Stimulated activated CD8-positive, alpha-beta memory T cell treated with anti-CD3 and anti-CD28 coated beads, Interleukin-12 subunit alpha, Interleukin-12 subunit beta, amount 100 ng/mL, for 1 hour (primary cell): Measurements from ENCODE around the gene CSNK2A2.
A peak's percentile ranks its signal among the peaks of the same experiment; 100 is the strongest.

ENCODE experiments used
- DNase-seq: peaks from one replicate; pipeline ENCODE4 v3.0.0-alpha.2; 2020; ENCODE audit warnings: low read depth

The CSNK2A2 gene

GRCh38 chr16:58138852-58139251, 59.1 kb downstream of the CSNK2A2 start:
- DNase-seq = no peak

- DNase-seq = no peak
Measured at GRCh38 chr16:58137581-58137980, 60.3 kb downstream of the CSNK2A2 start.

- peak; percentile 94 for DNase-seq
Measured at GRCh38 chr16:58129097-58129936, 68.6 kb downstream of the CSNK2A2 start, which contains the start of gene CFAP20. Gene CFAP20 (minus strand): TSS chr16:58129381. CDS start chr16:58129115, 266 bp downstream.

DNA sequence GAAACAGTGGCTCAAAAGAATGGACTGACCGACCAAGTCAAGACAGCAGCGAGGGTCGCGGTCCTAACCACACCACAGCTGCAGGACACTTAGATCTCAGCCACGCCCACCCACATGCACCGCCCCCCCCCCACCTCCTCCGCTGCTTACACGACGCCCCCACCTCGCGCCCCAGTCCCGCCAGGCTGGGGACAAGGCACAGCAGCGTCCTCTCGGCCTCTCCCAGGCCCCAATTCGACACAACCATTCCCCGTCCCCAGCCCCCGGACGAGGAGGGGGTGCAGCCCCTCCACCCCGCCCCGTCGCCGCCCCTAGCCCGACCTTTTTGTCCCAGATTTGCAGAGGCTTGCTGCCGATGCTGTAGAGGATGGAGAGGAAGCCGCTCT, 69.2 kb downstream of the CSNK2A2 start:
- no peak for DNase-seq

GRCh38 chr16:58128181-58128631, 69.7 kb downstream of the CSNK2A2 start:
- no peak for DNase-seq

DNA sequence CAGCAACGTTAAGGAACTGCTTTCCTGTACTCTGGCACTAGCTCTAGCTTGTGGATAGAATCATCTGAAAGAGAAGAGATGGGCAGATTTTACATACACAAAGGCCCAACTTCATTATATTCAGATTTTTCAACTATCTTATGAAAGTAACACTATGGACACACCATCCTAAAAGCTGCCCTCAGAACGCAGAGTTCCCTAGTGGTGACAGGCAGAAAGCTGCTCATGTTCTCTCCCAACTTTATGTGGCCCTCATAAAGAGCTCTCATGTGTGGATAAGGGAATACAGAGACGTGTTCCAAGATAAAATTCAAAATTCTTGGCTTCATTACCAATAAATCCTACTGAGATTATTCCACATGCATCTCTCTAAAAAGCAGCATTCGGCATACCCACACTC, 70.3 kb downstream of the CSNK2A2 start:
- no peak for DNase-seq

- no peak for DNase-seq
Measured at GRCh38 chr16:58127033-58127556, 70.8 kb downstream of the CSNK2A2 start.

DNA sequence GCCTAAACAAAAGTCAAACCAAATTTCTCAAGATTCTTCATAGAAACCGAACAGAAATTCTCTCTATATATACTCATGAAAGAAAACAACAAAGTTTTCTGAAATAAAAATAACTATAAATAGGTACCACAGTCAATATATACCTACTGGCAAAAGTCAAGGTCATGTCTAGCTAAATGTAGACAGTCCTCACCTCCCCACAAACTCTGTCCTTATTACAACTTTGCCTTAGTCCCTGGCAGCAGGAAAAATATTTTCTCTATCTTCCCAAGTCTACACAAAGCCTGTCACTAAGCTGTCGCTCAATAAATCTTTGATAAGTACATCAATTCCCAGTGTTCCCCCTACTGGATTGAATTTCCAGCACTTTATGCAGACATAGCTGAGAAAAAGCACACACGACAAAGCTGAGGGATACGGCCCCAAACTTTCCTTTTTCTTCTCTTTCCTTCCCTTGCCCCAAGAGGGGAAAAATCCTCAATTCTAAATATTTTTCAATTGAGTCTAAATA, 71.4 kb downstream of the CSNK2A2 start:
- DNase-seq = no peak

DNA sequence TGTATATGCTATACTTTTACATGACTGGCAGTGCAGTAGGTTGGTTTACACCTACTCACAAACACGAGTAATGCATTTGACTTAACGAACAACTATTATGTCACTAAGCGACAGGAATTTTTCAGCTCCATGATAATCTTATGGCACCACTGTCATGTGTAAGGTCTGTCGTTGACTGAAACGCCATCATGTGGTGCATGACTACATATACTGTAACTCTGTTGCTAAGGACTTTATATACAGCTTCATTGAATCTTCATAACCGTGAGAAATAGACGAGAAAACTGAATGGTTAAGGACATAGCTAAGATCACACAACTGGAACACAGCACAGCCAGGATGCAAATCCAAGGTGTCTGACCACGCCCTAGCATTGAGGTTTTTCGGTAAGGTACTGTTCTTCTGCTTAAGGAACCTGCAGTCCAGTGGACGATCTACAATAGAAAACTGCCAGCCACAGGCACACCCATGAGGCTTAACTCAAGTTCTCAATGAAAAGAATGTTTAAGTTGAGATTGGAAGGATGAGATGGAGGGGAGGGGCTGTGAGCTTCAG, 72.0 kb downstream of the CSNK2A2 start:
- DNase-seq = no peak

DNA sequence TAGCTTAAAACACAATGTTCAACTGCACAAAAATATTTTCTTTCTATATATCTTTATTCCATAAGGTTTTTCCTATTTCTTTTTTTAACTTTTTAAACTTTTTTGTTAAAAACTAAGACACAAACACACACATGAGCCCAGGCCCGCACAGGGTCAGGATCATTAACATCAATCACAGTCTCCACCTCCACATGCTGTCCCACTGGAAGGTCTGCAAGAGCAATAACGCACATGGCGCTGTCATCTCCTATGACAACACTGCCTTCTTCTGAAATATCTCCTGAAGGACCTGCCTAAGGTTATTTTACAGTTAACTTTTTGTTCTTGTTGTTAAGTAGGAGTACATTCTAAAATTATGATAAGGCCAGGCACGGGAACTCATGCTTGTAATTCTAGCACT, 72.9 kb downstream of the CSNK2A2 start:
- DNase-seq = no peak

DNA sequence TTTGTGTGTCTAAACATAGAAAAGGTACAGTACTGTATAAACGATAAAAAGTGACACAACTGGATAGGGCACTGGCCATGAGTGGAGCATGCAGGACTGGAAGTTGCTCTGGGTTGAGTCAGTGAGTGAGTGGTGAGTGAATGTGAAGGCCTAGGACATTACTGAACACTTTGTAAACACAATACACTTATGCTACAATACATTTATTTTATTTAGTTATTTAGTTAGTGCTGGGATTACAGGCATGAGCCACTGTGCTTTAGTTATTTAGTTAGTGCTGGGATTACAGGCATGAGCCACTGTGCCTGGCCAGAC, 73.3 kb downstream of the CSNK2A2 start:
- no peak for DNase-seq

DNA sequence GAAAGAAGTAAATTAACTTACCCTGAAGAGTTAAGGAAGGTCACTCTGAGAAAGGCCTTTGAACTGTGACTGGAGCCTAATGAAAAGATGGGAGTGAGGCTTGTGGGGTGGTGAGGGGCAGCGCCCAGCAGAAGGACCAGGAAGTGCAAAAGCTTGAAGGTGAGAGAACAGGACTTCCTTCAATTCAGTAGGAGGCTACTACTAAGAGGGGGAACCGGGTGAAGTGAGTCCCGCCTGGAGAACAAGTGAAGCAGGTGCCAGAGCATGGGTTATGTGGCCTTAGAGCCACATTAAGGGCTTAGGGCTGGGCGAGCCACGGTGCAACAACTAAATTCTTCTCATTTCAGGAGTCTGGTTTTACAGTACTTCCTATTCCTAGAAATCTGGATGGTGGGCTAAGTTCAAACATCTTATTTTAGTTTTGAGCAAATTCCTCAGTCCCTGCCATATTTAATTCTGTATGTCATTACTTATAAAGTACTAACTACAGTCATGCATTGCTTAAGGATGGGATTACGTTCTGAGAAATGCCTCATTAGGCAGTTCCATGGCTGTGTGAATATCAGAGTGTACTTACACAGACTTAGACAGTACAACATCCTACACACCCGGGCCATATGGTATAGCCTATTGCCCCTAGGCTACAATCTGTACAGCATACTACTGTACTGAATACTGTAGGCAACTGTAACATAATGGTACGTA, 73.9 kb downstream of the CSNK2A2 start:
- no peak for DNase-seq

GRCh38 chr16:58121132-58121531, 76.8 kb downstream of the CSNK2A2 start:
- no peak for DNase-seq

GRCh38 chr16:58120234-58120633, 77.7 kb downstream of the CSNK2A2 start:
- no peak for DNase-seq

DNA sequence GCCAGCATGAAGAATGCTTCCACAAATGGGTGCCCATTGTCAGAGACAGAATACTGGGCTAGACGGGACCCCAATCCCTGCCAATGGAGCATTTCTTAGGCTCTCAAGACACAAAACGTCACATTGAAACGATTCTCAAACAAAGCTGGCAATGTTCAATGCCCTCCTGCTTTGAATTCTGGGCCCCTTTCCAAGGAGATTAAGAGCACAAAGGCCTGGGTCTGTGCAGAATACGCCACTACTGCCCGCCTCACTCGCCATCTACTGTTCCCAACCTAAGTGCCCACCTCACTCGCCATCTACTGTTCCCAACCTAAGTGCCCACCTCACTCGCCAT, 78.4 kb downstream of the CSNK2A2 start:
- DNase-seq = no peak

GRCh38 chr16:58118801-58119508, 79.0 kb downstream of the CSNK2A2 start:
- no peak for DNase-seq

GRCh38 chr16:58116529-58116928, 81.4 kb downstream of the CSNK2A2 start:
- no peak for DNase-seq

DNA sequence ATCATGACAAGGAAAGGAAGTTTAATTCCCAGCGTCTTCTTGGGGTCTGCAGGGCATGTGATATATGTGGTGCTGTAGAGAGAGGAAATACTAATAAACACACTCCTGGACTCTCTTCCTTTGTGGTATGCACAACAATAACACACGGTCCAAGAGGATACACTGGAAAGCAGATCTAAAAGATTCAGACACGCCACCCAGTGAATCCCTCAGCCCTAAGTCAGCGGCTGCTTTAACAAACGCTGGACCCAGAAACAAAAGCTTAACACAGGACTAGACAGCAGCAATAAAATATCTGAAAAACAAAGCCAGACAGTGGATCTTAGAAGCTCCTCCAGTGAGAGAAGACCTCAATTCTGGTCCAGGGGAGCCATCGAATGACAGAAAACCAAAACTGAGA, 81.8 kb downstream of the CSNK2A2 start:
- no peak for DNase-seq

GRCh38 chr16:58114827-58115825, 82.8 kb downstream of the CSNK2A2 start:
- DNase-seq = no peak

GRCh38 chr16:58111302-58111627, 86.6 kb downstream of the CSNK2A2 start:
- DNase-seq = no peak
